Measurements from ENCODE around the gene DRICH1. TPM values are rescaled to one million over a fixed set of nuclear protein-coding genes. Genes with fewer than 3 reads are reported as not detected.
"Not testable (repeated sequence)": the region's sequence is repeated elsewhere in the genome, so short reads cannot be mapped to it uniquely, and the experiment has no call there.

Gene DRICH1
- total RNA-seq, 1 donor from 2014 or later: not detected

DNA sequence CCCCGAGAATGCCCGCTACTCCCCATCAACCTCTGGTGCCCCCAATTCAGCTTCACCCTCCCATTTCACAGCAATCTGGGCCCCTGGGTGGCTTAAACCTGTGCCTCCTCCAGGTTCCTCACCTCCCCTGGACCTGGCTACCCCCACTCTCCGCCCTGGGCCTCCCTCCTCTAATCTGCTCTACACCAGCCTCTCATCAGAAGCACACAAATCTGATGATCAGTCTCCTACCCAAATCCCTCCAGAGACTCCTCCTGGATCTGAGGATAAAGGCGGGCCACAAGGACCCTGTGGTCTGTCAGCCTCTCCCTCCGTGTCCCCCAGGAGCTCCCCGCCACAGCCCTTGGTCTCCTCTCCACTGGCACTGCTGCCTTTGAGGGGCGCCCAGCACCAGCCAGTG, 28.9 kb downstream of the DRICH1 start:
- TF ChIP-seq, protein P1, sequence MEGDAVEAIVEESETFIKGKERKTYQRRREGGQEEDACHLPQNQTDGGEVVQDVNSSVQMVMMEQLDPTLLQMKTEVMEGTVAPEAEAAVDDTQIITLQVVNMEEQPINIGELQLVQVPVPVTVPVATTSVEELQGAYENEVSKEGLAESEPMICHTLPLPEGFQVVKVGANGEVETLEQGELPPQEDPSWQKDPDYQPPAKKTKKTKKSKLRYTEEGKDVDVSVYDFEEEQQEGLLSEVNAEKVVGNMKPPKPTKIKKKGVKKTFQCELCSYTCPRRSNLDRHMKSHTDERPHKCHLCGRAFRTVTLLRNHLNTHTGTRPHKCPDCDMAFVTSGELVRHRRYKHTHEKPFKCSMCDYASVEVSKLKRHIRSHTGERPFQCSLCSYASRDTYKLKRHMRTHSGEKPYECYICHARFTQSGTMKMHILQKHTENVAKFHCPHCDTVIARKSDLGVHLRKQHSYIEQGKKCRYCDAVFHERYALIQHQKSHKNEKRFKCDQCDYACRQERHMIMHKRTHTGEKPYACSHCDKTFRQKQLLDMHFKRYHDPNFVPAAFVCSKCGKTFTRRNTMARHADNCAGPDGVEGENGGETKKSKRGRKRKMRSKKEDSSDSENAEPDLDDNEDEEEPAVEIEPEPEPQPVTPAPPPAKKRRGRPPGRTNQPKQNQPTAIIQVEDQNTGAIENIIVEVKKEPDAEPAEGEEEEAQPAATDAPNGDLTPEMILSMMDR (IDR thresholded peaks at IDR 0.05): no peak

DNA sequence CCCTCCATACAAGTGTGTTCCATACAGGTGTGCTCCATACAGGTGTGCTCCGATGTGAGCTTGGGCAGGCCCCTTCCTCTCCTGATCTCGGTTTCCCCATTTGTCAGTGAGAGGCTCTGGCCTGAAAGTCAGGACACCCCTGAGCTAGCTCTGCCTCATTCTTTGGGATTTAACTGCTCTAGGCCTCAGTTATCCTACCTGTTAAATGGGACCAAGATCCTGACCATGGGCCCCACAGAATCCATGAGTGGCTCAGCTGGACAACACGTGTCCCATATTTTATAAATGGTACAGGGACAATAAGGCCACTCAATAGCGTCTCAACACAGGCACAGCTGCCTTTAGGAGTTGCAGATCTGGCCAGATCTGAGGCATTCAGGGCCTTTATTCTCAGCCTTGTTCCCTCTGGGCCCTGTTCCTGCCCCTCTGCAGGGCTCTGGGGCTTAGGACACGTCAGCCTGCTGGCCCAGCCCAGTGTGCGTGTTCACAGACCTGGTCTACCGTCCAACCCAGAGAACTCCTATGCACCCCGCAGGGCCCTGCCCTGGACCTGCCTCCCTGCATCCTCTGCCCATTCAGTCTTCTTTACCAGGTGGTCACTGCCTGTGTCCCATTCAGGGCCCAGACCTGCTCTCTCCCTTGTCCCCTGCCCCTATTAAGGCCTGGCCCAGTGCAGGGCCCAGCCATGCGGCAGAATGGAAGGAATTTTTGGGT, 33.2 kb downstream of the DRICH1 start:
- H3K4me1 ChIP-seq: no peaks in the 10 kb centered on the region
- no peaks in the 10 kb centered on the region for H3K36me3 ChIP-seq
- H3K27ac ChIP-seq: no peak overlapping the region
- intact Hi-C loops (cut with DNase I): no loop called here
- TF ChIP-seq, protein P1 (IDR thresholded peaks at IDR 0.05): no peak
- H3K9me3 ChIP-seq: no peaks in the 10 kb centered on the region
- DNase-seq (ENCODE audit: low spot score in 2 of 2): peak in 1 of 2 donors; percentile 33
- no peak overlapping the region for H3K4me3 ChIP-seq
- H3K27me3 ChIP-seq: no peaks in the 10 kb centered on the region

More for the DNA sequence above, 28.9 kb downstream of the DRICH1 start:
- H3K27ac ChIP-seq: no peak overlapping the region
- H3K4me3 ChIP-seq: no peak overlapping the region
- intact Hi-C loops (cut with DNase I): no loop called here
- no peaks in the 10 kb centered on the region for H3K4me1 ChIP-seq
- H3K36me3 ChIP-seq: no peaks in the 10 kb centered on the region
- H3K27me3 ChIP-seq: no peaks in the 10 kb centered on the region
- no peaks in the 10 kb centered on the region for H3K9me3 ChIP-seq
- DNase-seq (ENCODE audit: low spot score in 2 of 2): no peak

DNA sequence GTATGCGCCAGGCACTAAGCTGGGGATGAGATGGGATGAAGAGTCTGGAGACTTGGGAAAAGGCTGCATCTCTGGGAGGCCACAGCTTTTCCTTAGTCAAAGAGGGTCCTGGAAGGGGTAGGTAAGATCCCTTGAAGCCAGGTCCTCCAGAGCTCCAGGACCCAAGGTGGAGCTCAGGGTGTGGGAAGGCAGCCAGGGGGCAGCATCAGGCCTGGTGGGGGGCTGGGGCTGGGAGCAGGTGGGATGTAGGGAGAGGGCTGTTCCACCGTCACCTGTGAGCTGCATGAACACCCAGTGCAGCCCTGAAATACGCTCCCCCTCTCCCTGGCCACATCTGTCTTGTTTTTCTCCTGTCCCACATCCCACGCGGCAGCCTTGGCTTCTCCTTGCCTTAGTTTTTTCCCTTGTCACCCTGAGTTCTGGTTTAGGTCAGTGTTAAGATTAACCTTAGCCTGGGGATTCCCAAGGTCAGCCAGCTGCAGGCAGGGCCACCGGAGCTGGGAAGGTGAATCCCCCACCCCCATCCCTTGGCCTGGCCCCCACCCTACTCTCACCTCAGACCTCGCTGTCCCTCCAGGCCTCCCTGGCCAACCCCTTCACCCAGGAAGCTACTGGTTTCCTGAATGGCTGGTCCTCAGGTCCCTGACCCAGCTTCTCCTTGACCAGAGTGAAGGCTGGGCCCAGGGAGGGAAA, 34.4 kb downstream of the DRICH1 start:
- H3K27ac ChIP-seq; H3K4me1 ChIP-seq; H3K27me3 ChIP-seq; DNase-seq (ENCODE audit: low spot score in 2 of 2); intact Hi-C loops (cut with DNase I); H3K4me3 ChIP-seq; H3K9me3 ChIP-seq; H3K36me3 ChIP-seq: not testable (repeated sequence)

DNA sequence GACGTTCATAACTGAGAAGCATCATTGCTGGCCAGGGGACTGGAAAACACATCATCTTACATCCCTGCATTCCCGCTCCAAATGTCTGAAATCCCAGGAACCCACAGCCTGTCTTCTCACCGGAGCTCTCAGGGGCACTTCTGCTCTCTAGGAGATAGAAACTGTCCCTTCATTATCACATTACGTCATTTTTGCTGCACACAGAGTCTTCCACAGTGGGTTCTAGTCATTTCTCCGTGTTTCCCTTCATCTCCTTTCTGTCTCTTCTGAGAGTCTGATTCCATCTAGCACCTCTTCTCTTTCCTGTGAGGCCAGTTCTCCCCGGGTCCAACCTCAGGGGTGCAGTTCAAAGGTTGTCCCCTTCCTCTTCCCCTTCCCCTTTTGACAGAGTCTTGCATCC, 36.2 kb downstream of the DRICH1 start:
- intact Hi-C loops (cut with DNase I); H3K27me3 ChIP-seq; DNase-seq (ENCODE audit: low spot score in 2 of 2): not testable (repeated sequence)

DNA sequence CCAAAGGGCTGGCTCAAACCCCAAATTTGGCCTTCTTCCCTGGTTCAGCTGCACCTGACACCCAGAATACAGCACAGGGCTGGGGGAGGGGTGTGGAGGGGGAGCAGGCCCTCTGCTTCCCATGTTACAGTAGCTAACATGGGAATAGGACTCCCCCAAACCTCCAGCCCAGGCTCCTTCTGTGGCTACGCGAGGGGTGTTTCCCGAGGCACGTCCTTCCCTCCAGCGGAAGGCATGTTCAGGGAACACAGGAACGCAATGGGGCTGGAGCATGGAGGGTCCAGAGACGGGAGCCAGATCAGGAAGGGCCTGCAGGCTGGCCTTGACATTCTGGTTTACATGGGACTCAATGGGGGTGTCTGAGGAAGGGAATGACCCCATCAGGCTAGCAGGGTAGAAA, 40.3 kb downstream of the DRICH1 start:
- H3K4me3 ChIP-seq: no peak overlapping the region
- H3K27ac ChIP-seq: no peak overlapping the region
- TF ChIP-seq, protein P1 (IDR thresholded peaks at IDR 0.05): no peak
- H3K4me1 ChIP-seq: no peaks in the 10 kb centered on the region
- no peak for DNase-seq (ENCODE audit: low spot score in 2 of 2)
- H3K27me3 ChIP-seq: no peaks in the 10 kb centered on the region
- intact Hi-C loops (cut with DNase I): no loop called here
- no peaks in the 10 kb centered on the region for H3K9me3 ChIP-seq
- no peaks in the 10 kb centered on the region for H3K36me3 ChIP-seq

More for the DNA sequence above, 36.2 kb downstream of the DRICH1 start:
- not testable (repeated sequence) for H3K4me1 ChIP-seq, H3K4me3 ChIP-seq, H3K27ac ChIP-seq, H3K9me3 ChIP-seq, H3K36me3 ChIP-seq

DNA sequence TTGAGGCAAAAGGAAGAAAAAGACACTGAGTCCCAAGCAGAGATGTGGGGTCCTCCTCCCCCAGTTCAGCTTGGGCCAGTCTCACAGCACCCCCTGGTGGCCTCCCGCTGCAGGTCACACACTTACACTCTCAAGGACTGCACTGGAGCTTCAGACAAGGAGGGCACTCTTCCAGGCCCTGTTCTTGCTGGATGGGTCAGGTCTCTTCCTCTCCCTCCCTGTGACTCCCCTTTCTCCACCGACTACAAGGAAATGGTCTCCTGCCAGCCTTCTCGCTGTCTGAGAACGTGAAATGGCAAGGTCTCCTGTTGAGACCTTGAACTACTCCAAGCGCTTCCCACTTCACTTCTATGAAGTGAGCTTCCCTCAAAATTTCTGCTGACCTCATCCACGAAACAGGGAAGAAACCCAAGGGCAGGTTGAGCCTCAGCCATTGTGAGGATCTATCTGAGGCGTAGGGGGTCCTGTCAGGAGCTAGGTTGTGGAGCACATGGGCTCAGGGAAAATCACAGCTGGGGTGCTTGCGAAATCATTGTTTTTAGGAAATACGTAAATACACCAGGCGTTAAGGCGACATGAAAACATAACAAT, 40.8 kb downstream of the DRICH1 start:
- Histone ChIP-seq H3K27ac (no peak overlapping the region), H3K27me3 (no peaks in the 10 kb centered on the region), H3K9me3 (no peaks in the 10 kb centered on the region), H3K4me3 (no peak overlapping the region), H3K4me1 (no peaks in the 10 kb centered on the region), H3K36me3 (no peaks in the 10 kb centered on the region)
- intact Hi-C loops (cut with DNase I): no loop called here
- TF ChIP-seq, protein P1 (IDR thresholded peaks at IDR 0.05): peak; percentile 25 to 51 (median 45)
- no peak for DNase-seq (ENCODE audit: low spot score in 2 of 2)
